GM23338 (cell line): ENCODE data around the gene EIF5A. TPM values are rescaled to one million over a fixed set of nuclear protein-coding genes. Genes with fewer than 3 reads are reported as not detected.

Experiments used
- ATAC-seq: fragments of 200-7000 bp; cut with Tn5 transposase; 3 replicates; pipeline ENCODE4 v1.9.1; 2020
- DNase-seq: peaks from one replicate; pipeline ENCODE4 v3.0.0-alpha.2; 2015; ENCODE audit warnings: low spot score
- H2AFZ ChIP-seq: fragments of 200-600 bp; sonication (generic); 2 replicates; pipeline ENCODE4 v1.8.0; 2016; ENCODE audit warnings: antibody characterized with exemption, mild to moderate bottlenecking, moderate library complexity
- H3F3A ChIP-seq: fragments of 200-600 bp; sonication (generic); replicated peaks from 2 replicates; pipeline ENCODE4 v1.8.0; 2017; ENCODE audit warnings: antibody characterized with exemption, mixed run types, low read depth
- H3K27ac ChIP-seq: fragments of 200-600 bp; sonication (generic); 2 replicates; pipeline ENCODE4 v1.6.1; 2016; ENCODE audit warnings: low read depth
- H3K27me3 ChIP-seq: fragments of 200-600 bp; sonication (generic); 2 replicates; pipeline ENCODE4 v1.8.0; 2016; ENCODE audit warnings: mild to moderate bottlenecking, mixed run types, moderate library complexity; ENCODE audit not compliant: insufficient read depth
- H3K36me3 ChIP-seq: fragments of 200-600 bp; sonication (generic); 2 replicates; pipeline ENCODE4 v1.8.0; 2016; ENCODE audit warnings: mild to moderate bottlenecking; ENCODE audit not compliant: insufficient read depth
- H3K4me1 ChIP-seq: fragments of 200-600 bp; sonication (generic); 2 replicates; pipeline ENCODE4 v1.8.0; 2016; ENCODE audit warnings: mild to moderate bottlenecking, moderate library complexity; ENCODE audit not compliant: insufficient read depth
- H3K4me2 ChIP-seq: fragments of 200-600 bp; sonication (generic); 2 replicates; pipeline ENCODE4 v1.7.1; 2017; ENCODE audit warnings: mixed run types
- H3K4me3 ChIP-seq: fragments of 200-600 bp; sonication (generic); 2 replicates; pipeline ENCODE4 v1.6.1; 2016; ENCODE audit warnings: mixed run types
- H3K79me2 ChIP-seq: fragments of 200-600 bp; sonication (generic); replicated peaks from 2 replicates; pipeline ENCODE4 v1.8.0; 2017; ENCODE audit warnings: mild to moderate bottlenecking; ENCODE audit not compliant: insufficient read depth
- H3K9me2 ChIP-seq: fragments of 200-600 bp; sonication (generic); 2 replicates; pipeline ENCODE4 v1.8.0; 2017; ENCODE audit not compliant: insufficient read depth
- H4K20me1 ChIP-seq: fragments of 200-600 bp; sonication (generic); replicated peaks from 2 replicates; pipeline ENCODE4 v1.8.0; 2017; ENCODE audit warnings: mild to moderate bottlenecking; ENCODE audit not compliant: insufficient read depth
- H3K27ac Mint-ChIP-seq: 2 replicates; pipeline ENCODE4 v1.8.0; 2020; ENCODE audit warnings: inconsistent platforms, mild to moderate bottlenecking, moderate library complexity, mixed read lengths
- H3K27me3 Mint-ChIP-seq: 3 replicates; pipeline ENCODE4 v1.8.0; 2022; ENCODE audit warnings: low read depth, mild to moderate bottlenecking, moderate library complexity, mixed read lengths, inconsistent platforms; ENCODE audit not compliant: insufficient read depth, poor library complexity
- H3K36me3 Mint-ChIP-seq: 3 replicates; pipeline ENCODE4 v1.8.0; 2021; ENCODE audit warnings: low read depth, mild to moderate bottlenecking, inconsistent platforms, moderate library complexity, mixed read lengths
- H3K4me1 Mint-ChIP-seq: 3 replicates; pipeline ENCODE4 v1.8.0; 2020; ENCODE audit warnings: mild to moderate bottlenecking, inconsistent platforms, mixed read lengths
- H3K4me3 Mint-ChIP-seq: 3 replicates; pipeline ENCODE4 v1.8.0; 2021; ENCODE audit warnings: moderate library complexity, mild to moderate bottlenecking, inconsistent platforms, mixed read lengths
- H3K9me3 Mint-ChIP-seq: 3 replicates; pipeline ENCODE4 v1.8.0; 2020; ENCODE audit warnings: moderate library complexity, mild to moderate bottlenecking, inconsistent platforms, mixed read lengths
- CREB1 ChIP-seq: fragments of 250-450 bp; sonication (Bioruptor Pico); IDR thresholded peaks from 2 replicates; pipeline ENCODE4 v1.5.0; 2020; ENCODE audit warnings: low read depth, mild to moderate bottlenecking, moderate library complexity
- EZH2 ChIP-seq: fragments of 200-600 bp; sonication (generic); IDR thresholded peaks from one replicate; pipeline ENCODE4 v1.8.0; 2017; ENCODE audit warnings: antibody characterized with exemption, mild to moderate bottlenecking, low read depth; ENCODE audit not compliant: unreplicated experiment
- EZH2phosphoT487 ChIP-seq: fragments of 200-600 bp; sonication (generic); IDR thresholded peaks from one replicate; pipeline ENCODE4 v1.8.1; 2018; ENCODE audit warnings: antibody characterized with exemption; ENCODE audit not compliant: unreplicated experiment
- JUNB ChIP-seq: IDR thresholded peaks from one replicate; pipeline ENCODE4 v1.6.1; 2016; ENCODE audit warnings: antibody characterized with exemption; ENCODE audit not compliant: unreplicated experiment
- POLR2AphosphoS5 ChIP-seq: IDR thresholded peaks from 2 replicates; pipeline ENCODE4 v1.6.1; 2016; ENCODE audit warnings: antibody characterized with exemption, low read depth
- ZNF331 ChIP-seq: fragments of 250-450 bp; sonication (Bioruptor Pico); IDR thresholded peaks from 2 replicates; pipeline ENCODE4 v1.5.0; 2020; ENCODE audit warnings: low read depth, mild to moderate bottlenecking, moderate library complexity
- polyA plus RNA-seq: library from polyadenylated mRNA; unstranded; fragments of >200 nt; fragmentation: Nextera tagmentation; extraction: Ambion mirVana; gene quantifications from 2 replicates; pipeline ENCODE4 v1.2.1, GENCODE V29; 2016
- total RNA-seq: library from RNA; depleted of rRNA; stranded (reverse); fragments of >200 nt; shearing (Covaris generic); gene quantifications from 2 replicates; pipeline ENCODE4 v1.2.3, GENCODE V29; 2014
- TF ChIP-seq, protein P1 (sequence below): IDR thresholded peaks from one replicate; pipeline ENCODE4 v1.6.1; 2018; ENCODE audit warnings: antibody characterized with exemption; ENCODE audit not compliant: unreplicated experiment
- TF ChIP-seq, protein P2 (sequence below): IDR thresholded peaks from 2 replicates; pipeline ENCODE4 v1.6.1; 2016; ENCODE audit warnings: antibody characterized with exemption

The EIF5A gene
- total and polyA plus RNA-seq, 2 experiments from 2014 or later: 833 to 1,562 TPM

DNA sequence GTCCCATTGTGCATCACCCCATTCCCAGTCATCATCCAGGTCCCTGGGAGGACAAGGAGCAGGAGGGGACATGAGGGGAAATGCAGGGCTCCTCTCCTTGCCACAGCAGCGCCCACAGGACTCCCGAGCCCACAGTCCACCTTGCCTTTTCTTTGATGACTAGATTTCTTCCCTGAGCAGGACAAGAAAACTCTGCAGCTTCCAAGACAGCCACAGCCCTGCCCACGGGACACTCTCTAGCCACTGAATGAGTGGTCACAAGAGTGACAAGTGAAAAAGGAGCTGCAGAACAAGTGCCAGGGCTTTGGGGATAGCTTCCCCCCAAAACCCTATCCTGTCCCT, 17.0 kb downstream of the EIF5A start:
- peaks cover 24% of the 10 kb centered on the region for H3K36me3 ChIP-seq
- TF ChIP-seq JUNB (no peak), CREB1 (CRISPR knock-in tag) (no peak), EZH2 (no peak), POLR2AphosphoS5 (0 out of 2 replicates have a peak, but pooled peaks have one; percentile 11), EZH2phosphoT487 (no peak), ZNF331 (no peak)
- peaks cover 15% of the 10 kb centered on the region; the same call in 1 of the 2 replicates for H3F3A ChIP-seq
- H3K27me3 ChIP-seq: no peaks in the 10 kb centered on the region
- peaks cover 14% of the 10 kb centered on the region for H3K79me2 ChIP-seq
- no peak overlapping the region for H3K4me3 ChIP-seq
- Mint-ChIP-seq H3K27ac (no peak overlapping the region), H3K9me3 (no peaks in the 10 kb centered on the region), H3K27me3 (peaks cover 5% of the 10 kb centered on the region), H3K36me3 (peaks cover 61% of the 10 kb centered on the region), H3K4me3 (no peak overlapping the region), H3K4me1 (peaks cover 10% of the 10 kb centered on the region)
- DNase-seq (no peak), ATAC-seq (no peak)
- no peaks in the 10 kb centered on the region for H3K9me2 ChIP-seq
- no peak overlapping the region for H2AFZ ChIP-seq
- H3K27ac ChIP-seq: no peak overlapping the region
- H4K20me1 ChIP-seq: no peaks in the 10 kb centered on the region
- peaks cover 5% of the 10 kb centered on the region; the same call in 1 of the 2 replicates for H3K4me1 ChIP-seq
- no peak overlapping the region for H3K4me2 ChIP-seq

DNA sequence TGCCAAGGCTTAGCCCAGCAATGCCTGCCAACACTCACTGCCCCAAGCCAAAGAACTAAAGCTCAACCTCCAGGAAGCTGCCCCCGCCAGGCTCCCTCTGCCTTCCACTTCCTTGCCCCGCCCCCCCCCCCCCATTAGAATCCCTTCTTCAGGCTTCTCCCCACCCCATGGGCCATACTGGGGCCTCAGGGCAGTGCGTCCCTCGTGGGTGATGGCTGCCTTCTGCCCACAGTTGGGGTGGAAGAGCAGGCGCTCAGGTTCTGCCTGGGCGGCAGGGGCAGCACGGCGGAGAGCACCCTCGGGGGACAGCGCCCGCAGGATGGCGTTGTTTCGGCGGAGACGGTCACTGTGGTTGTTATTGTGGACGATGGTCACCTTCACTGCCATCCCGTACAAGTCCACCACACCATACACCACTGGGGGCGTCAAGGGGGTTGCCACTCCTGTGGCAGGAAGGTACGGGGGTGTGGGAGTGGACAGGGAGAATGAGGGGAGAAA, 17.7 kb downstream of the EIF5A start:
- Histone ChIP-seq H3K36me3 (peaks cover 24% of the 10 kb centered on the region), H2AFZ (no peak overlapping the region)
- ATAC-seq: no peak

More for the DNA sequence above, 17.7 kb downstream of the EIF5A start:
- no peak overlapping the region for H3K27ac Mint-ChIP-seq
- peaks cover 60% of the 10 kb centered on the region for H3K36me3 Mint-ChIP-seq
- no peaks in the 10 kb centered on the region for H3K9me3 Mint-ChIP-seq
- H3K4me2 ChIP-seq: no peak overlapping the region
- peaks cover 6% of the 10 kb centered on the region for H3K27me3 Mint-ChIP-seq
- DNase-seq: no peak
- H3K27ac ChIP-seq: no peak overlapping the region
- H3K4me3 Mint-ChIP-seq: no peak overlapping the region
- peaks cover 5% of the 10 kb centered on the region; the same call in 1 of the 2 replicates for H3K4me1 ChIP-seq
- H4K20me1 ChIP-seq: no peaks in the 10 kb centered on the region
- peaks cover 15% of the 10 kb centered on the region; the same call in 1 of the 2 replicates for H3F3A ChIP-seq
- peaks cover 14% of the 10 kb centered on the region for H3K79me2 ChIP-seq
- H3K9me2 ChIP-seq: no peaks in the 10 kb centered on the region
- H3K4me3 ChIP-seq: no peak overlapping the region
- peaks cover 10% of the 10 kb centered on the region for H3K4me1 Mint-ChIP-seq
- TF ChIP-seq, protein P1, sequence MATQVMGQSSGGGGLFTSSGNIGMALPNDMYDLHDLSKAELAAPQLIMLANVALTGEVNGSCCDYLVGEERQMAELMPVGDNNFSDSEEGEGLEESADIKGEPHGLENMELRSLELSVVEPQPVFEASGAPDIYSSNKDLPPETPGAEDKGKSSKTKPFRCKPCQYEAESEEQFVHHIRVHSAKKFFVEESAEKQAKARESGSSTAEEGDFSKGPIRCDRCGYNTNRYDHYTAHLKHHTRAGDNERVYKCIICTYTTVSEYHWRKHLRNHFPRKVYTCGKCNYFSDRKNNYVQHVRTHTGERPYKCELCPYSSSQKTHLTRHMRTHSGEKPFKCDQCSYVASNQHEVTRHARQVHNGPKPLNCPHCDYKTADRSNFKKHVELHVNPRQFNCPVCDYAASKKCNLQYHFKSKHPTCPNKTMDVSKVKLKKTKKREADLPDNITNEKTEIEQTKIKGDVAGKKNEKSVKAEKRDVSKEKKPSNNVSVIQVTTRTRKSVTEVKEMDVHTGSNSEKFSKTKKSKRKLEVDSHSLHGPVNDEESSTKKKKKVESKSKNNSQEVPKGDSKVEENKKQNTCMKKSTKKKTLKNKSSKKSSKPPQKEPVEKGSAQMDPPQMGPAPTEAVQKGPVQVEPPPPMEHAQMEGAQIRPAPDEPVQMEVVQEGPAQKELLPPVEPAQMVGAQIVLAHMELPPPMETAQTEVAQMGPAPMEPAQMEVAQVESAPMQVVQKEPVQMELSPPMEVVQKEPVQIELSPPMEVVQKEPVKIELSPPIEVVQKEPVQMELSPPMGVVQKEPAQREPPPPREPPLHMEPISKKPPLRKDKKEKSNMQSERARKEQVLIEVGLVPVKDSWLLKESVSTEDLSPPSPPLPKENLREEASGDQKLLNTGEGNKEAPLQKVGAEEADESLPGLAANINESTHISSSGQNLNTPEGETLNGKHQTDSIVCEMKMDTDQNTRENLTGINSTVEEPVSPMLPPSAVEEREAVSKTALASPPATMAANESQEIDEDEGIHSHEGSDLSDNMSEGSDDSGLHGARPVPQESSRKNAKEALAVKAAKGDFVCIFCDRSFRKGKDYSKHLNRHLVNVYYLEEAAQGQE: no peak
- TF ChIP-seq, protein P2, sequence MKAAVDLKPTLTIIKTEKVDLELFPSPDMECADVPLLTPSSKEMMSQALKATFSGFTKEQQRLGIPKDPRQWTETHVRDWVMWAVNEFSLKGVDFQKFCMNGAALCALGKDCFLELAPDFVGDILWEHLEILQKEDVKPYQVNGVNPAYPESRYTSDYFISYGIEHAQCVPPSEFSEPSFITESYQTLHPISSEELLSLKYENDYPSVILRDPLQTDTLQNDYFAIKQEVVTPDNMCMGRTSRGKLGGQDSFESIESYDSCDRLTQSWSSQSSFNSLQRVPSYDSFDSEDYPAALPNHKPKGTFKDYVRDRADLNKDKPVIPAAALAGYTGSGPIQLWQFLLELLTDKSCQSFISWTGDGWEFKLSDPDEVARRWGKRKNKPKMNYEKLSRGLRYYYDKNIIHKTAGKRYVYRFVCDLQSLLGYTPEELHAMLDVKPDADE: no peak
- no peaks in the 10 kb centered on the region for H3K27me3 ChIP-seq
